ENCODE results near the gene RPP25. TPM values are rescaled to one million over a fixed set of nuclear protein-coding genes. Genes with fewer than 3 reads are reported as not detected.

The RPP25 gene
- polyA plus RNA-seq, 6 donors from 2014 or later, result 0.92 to 3.6 (median 2.7) TPM

Other genes with a start within 250 kb of the RPP25 start
- not detected for gene CYP1A1, start 231.2 kb downstream of the RPP25 start, polyA plus RNA-seq (ENCODE audit: low read depth in 6 of 6)
- gene CYP1A2, start 207.9 kb downstream of the RPP25 start, polyA plus RNA-seq (ENCODE audit: low read depth in 6 of 6), result not detected
- gene CSK, start 174.7 kb downstream of the RPP25 start, polyA plus RNA-seq (ENCODE audit: low read depth in 6 of 6), result 100 to 1,000 TPM; 176 to 273 (median 216) TPM
- not detected for gene LMAN1L, start 143.9 kb downstream of the RPP25 start, polyA plus RNA-seq (ENCODE audit: low read depth in 6 of 6)
- not detected for gene CPLX3, start 130.1 kb downstream of the RPP25 start, polyA plus RNA-seq (ENCODE audit: low read depth in 6 of 6)
- 10 to 100 TPM in 5 of 6 donors, 1 to 10 TPM in 1; 9.3 to 21.5 (median 13.1) TPM for gene ULK3, start 113.6 kb downstream of the RPP25 start, polyA plus RNA-seq (ENCODE audit: low read depth in 6 of 6)
- 100 to 1,000 TPM; 102 to 122 (median 110) TPM for gene SCAMP2, start 83.4 kb downstream of the RPP25 start, polyA plus RNA-seq (ENCODE audit: low read depth in 6 of 6)
- gene MPI, start 66.7 kb downstream of the RPP25 start, polyA plus RNA-seq (ENCODE audit: low read depth in 6 of 6), result 10 to 100 TPM; 54.3 to 70.0 (median 57.7) TPM
- gene FAM219B, start 49.9 kb downstream of the RPP25 start, polyA plus RNA-seq (ENCODE audit: low read depth in 6 of 6), result 10 to 100 TPM; 16.7 to 31.4 (median 22.2) TPM
- 100 to 1,000 TPM; 250 to 322 (median 270) TPM for gene COX5A, start 18.7 kb downstream of the RPP25 start, polyA plus RNA-seq (ENCODE audit: low read depth in 6 of 6)
- not detected for gene SCAMP5, start 38.8 kb upstream of the RPP25 start, polyA plus RNA-seq (ENCODE audit: low read depth in 6 of 6)
- gene PPCDC, start 66.8 kb upstream of the RPP25 start, polyA plus RNA-seq (ENCODE audit: low read depth in 6 of 6), result 1 to 10 TPM; 4.5 to 8.9 (median 7.1) TPM
- gene C15orf39, start 245.1 kb upstream of the RPP25 start, polyA plus RNA-seq (ENCODE audit: low read depth in 6 of 6), result 1 to 10 TPM in 4 of 6 donors, under 1 TPM in 2; 0.40 to 3.6 (median 1.4) TPM

Measured in naive B cell (primary cell).